Measurements from ENCODE around the gene PRKAG1.

Gene PRKAG1

DNA sequence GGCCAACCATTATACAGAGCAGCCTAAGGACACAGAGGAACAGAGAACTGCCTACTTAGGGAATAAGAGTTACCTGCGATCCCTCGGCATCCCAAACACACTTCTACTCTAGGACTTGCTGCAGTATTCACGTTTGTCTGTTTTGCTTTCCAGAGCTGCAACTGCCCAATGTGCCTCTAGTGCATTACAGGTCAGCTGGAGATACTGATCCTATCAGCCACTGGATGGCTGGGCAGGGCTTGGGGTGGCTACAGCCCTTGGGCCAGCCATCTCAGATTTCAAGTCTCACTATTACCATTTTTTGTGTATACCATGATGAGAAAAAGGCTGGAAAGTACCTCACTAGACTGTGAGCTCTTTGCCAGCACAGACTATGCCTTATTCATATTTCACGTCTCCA lies 65.9 kb downstream of the PRKAG1 start:
- Histone ChIP-seq H3K9me3 (no peaks in the 10 kb centered on the region), H3K27me3 (no peaks in the 10 kb centered on the region), H3K27ac (no peak overlapping the region), H3K4me3 (ENCODE audit: low read depth in 1 of 2, low read length in 1 of 2) (no peak overlapping the region), H3K36me3 (peaks cover 13% of the 10 kb centered on the region), H3K4me1 (ENCODE audit: control insufficient read depth in 1 of 2, insufficient read depth in 1 of 2, low read depth in 1 of 2, low read length in 1 of 2) (peaks cover 34 to 36% of the 10 kb centered on the region in 2 experiments)
- TF ChIP-seq, protein P1, sequence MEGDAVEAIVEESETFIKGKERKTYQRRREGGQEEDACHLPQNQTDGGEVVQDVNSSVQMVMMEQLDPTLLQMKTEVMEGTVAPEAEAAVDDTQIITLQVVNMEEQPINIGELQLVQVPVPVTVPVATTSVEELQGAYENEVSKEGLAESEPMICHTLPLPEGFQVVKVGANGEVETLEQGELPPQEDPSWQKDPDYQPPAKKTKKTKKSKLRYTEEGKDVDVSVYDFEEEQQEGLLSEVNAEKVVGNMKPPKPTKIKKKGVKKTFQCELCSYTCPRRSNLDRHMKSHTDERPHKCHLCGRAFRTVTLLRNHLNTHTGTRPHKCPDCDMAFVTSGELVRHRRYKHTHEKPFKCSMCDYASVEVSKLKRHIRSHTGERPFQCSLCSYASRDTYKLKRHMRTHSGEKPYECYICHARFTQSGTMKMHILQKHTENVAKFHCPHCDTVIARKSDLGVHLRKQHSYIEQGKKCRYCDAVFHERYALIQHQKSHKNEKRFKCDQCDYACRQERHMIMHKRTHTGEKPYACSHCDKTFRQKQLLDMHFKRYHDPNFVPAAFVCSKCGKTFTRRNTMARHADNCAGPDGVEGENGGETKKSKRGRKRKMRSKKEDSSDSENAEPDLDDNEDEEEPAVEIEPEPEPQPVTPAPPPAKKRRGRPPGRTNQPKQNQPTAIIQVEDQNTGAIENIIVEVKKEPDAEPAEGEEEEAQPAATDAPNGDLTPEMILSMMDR (IDR thresholded peaks at IDR 0.05): no peak

Data from neutrophil (primary cell).